Kidney capillary endothelial cell (primary cell): ENCODE data around the gene SDS.
A peak's percentile ranks its signal among the peaks of the same experiment; 100 is the strongest.
"Not testable (repeated sequence)": the region's sequence is repeated elsewhere in the genome, so short reads cannot be mapped to it uniquely, and the experiment has no call there.

Source experiments
- DNase-seq: peaks from one replicate; pipeline ENCODE4 v3.0.0-alpha.2; 2018; ENCODE audit warnings: low spot score

SDS gene

DNA sequence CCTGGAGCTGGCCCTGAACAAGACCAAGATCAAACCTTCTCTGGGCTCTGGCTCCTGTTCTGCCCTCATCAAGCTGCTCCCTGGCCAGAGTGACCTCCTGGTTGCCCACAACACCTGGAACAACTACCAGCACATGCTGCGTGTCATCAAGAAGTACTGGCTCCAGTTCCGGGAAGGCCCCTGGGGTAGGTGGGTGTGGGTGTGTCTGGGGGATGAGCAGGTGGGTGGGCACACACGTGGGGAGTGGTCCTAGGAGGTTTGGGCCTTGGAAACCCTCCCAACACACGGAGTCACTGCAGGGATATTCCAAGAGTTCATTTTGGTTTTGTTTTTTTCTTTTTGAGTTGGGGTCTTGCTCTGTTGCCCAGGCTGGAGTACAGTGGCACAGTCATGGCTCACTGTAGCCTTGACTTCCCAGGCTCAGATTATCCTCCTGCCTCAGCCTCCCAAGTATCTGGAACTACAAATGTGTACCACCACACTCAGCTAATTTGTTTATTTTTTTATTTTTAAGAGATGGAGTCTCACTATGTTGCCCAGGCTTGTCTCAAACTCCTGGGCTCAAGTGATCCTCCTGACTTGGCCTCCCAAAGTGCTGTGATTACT is 28.8 kb downstream of the SDS start:
- DNase-seq, result no peak

DNA sequence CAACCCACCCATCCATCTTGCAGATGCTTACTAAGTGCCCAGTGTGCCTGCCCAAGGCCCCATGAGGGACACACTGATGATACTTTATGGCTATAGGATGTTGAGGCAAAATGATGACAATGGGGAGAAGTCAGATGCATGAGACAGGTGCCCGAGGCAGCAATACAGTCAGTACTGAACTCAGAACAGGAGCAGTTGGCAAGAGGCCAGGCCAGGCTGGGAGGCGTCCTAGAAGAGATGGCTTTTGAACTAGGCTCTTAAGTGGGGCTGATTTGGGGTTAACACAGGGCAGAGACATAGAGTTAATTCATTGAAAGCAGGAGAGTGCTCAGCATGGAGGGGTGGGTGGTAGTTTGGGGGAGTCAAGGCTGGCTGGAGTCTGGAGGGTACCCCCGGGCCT is 29.7 kb downstream of the SDS start:
- no peak for DNase-seq

DNA sequence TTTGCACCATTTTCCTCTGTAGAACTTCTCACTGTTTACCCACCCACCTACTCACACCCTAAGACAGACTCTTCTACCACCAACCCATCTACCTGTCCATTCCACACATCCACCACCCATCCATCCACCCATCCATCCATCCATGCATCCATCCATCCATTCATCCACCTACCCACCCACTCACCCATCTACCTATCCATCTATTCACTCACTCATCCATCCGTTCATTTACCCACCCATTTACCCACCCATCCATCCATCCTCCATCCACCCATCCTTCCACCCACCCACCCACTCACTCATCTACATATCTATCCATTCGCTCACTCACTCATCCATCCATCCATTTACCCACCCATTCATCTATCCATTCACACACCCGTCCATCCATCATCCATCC is 30.2 kb downstream of the SDS start:
- no peak for DNase-seq

DNA sequence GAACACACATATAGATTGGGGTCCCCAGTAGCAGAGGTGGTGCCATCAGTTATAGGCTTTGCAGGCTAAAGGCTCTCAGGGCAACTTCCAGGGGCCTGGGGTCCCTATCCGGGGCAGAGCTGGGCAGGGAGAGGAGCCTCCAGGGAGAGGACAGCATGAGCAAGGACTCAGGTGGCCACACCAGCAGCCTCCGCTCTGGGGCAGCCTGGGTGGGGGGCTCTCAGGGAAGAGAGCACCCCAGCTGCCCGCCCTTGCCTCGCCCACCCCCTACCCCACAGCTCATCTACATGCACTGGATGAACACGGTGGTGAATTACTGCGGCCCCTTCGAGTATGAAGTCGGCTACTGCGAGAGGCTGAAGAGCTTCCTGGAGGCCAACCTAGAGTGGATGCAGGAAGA is 31.3 kb downstream of the SDS start:
- no peak for DNase-seq

DNA sequence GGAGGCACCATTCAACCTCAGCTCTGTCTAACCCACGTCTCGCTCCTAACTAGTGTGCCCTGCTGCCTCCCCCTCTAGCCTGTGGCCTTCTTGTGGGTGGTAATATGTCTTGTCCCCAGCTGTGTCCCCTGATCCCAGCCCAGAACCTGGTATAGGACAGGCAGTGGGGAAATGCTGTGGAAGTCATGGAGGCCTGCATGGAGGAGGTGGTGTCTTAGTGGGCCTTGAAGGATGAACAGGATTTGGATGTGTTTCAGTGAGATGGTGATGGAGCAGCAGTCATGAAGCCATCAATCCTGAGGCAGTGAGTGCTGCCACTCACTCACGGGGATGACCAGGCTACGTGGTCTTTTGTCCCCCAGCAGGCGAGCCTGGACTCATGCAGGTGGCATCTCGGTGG is 31.9 kb downstream of the SDS start:
- no peak for DNase-seq

DNA sequence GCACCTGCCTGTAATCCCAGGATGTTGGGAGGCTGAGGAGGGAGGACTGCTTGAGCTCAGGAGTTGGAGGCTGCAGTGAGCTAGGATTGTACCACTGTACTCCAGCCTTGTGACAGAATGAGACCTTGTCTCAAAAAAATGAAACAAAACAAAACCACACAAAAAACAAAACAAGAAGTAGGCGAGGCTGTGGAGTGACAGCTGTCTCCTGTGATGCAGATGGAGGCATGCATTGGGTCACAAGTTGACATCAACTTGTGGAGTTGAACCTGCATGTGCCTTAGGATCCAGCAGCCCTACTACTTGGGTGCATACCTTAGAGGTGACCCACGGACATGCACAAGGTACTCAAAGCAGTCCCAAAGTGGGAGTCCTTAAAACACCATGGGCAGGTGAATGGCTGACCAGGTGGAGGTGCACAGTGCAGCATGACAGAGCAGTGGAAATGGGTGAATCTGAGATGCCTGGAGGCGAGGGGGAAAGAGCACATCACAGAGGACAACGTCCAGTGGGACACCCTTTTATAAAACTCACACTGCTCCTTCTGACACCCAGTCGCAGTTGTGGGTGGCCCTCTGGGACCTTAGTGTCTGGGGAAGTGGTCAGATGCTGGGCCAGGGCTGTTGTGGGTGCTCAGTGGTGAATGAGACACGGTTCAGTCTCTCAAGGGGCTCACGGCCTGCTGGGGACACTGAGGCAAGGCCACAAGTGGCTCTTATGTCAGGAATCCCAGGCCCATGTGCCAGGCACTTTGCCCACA is 32.6 kb downstream of the SDS start:
- DNase-seq, result no peak

DNA sequence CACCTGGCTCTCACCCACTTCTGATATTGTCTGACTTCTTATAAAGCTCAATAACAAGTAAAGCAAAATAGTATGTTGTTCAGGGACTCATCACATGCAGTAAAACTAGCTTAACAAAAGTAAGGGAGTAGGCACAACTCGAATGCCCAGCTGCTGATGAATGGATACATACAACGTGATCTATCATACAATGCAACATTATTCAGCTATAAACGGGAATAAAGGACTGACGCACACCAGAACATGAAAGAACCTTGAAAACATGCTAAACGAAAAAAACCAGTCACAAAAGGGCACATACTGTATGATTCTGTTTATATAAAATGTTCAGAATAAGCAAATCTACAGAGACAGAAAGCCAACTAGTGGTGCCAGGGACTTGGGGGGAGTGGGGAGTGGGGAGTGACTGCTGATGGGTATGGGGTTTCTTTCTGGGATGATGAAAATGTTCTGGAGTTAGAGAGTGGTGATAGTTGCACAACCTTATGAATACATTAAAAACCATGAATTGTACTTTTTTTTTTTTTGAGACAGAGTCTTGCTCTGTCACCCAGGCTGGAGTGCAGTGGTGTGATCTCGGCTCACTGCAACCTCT is 34.2 kb downstream of the SDS start:
- no peak for DNase-seq

DNA sequence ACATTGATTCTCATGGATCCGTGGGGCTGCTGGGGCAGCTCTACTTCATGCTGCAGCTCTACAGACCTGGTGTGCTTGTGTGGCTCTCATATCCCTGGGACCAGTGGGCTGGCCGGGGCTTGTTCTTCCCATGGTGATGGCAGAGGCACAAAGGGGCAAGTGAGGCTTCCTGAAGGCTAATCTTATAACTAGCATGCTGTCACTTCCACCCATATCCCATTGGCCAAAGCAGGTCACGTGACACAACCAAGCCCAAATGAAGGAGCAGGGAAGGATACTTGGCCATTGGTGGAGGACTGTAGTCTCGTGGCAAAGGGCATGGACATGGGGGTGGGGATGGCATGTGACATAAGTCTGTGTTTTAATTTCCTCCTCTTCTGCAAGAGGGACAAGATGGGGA is 35.4 kb downstream of the SDS start:
- no peak for DNase-seq

DNA sequence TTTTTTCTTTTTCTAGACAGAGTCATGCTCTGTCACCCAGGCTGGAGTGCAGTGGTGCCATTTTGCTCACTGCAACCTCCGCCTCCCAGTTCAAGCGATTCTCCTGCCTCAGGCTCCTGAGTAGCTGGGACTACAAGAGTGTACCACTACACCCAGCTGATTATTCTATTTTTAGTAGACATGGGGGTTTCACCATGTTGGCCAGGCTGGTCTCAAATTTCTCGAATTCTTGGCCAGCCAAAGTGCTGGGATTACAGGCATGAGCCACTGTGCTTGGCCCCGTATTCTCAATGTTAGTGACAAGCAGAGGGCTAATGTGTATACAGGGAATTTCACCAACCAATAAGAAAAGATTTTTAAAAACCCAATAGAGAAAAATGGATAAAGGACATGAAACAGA is 36.9 kb downstream of the SDS start:
- DNase-seq, result no peak

DNA sequence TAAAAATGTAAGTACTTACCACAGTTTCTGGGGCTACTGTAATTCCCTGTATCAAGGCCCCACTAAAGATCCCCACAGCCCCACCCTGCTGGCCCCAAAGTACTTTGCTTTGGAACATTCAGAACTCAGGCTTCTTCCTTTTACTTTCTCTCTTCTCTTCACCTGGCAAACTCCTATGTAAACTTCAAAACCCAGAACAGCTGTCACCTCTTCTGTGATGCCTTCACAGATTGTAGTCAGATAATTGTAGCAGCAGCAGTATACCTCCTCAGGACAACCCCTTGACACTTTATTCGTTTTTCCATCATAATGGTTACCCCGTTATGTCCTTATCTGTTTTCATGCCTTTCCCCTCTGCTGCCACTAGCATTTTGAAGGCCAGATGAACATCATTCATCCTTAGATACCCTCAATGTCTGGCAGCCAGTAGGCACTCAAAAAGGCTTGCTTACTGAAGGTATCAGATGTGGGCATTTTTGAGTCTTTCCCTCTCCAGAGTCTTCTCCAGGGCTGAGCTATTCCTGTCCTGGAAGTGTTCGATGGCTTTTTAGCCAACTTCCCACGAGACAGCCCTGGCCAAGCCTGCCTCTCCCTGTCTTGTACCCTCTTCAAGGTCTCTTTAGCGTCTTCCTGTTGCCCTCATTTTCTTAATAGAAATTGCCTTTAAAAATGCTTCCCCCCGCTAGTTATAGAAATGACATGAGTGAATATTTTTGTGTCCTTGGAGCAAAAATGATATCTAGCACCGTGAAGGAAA is 37.9 kb downstream of the SDS start:
- no peak for DNase-seq

DNA sequence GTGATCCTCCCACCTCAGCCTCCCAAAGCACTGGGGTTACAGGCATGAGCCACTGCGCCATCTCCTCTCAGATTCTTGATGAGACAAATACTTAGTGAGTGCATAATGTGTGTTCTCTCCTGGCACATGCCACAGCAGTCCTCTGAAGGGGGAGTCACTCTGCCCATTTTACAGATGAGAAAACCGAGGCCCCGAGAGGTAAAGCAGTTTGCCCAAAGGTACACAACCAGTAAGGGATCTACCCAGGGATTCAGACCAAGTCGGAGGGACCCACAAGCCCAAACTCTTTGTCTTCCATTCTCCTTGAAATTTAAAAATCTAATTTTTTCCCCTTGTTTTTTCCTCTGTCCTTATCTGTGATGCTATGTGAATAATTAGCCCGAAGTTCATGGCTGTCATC is 39.0 kb downstream of the SDS start:
- no peak for DNase-seq

DNA sequence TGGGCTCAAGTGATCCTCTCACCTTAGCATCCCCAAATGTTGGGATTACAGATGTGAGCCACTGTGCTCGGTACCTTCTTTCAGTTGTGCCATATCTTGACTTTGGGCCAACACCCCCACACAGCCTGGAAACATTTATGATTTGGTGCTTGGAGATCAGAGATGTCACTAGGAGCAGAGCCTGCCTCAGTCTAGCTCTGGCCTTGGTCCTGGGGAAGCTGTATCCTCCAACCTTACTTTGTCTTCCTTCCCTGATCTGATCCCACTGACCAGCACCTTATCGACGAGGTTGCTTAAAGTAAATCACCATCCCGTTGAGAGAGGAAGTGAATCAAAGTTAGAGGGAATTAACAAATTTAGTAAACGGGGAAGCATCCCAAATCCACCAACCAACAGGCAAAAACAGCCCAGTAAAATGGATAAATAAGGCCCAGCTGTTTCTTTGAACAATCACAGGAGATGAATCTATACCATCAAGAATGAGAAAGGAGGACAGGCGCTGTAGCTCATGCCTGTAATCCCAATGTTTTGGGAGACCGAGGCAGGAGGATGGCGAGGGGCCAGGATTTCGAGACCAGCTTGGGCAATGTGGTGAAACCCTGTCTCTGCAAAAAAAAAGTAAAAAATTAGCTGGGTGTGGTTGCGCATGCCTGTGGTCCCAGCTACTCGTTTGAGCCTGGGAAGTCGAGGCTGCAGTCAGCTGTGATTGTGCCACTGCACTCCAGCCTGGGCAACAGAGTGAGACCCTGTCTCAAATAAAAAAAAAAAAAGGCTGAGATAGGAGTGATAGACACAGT is 41.9 kb downstream of the SDS start:
- no peak for DNase-seq

DNA sequence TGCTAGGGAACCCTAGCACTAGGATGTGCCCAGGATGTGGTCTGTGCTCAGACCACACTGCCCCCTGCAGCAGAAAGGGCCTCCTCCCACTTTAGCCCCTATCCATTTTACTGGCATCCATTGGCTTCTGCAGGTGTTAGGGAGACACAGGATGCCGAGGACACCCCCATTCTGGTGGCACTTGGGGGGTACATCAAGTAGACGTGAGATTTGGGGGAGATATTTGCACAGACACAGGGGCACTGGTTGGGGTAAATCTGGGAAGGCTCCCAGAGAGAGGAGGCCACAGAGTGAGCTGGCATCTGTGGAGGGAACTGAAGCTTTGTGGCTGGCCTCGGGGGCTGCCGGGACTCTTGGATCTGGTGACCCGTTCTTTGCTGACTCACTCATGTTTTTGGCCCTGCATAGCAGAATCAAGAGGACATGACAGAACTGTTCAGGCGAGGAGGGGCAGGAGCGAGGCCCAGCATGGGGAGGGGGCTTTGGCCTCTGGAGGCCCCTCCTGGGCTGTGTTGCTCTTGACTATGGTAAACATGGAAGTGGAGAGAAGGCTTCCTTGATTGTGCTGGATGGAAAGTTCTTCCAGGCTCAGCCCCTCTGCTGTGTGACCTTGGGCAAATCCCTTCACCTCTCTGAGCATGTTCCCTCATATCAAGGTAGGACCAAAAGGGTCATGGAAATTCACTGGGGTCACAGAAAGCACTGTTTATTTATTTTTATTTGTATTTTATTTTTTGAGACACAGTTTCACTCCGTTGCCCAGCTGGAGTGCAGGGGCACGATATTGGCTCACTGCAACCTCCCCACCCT is 43.5 kb downstream of the SDS start:
- DNase-seq, result no peak

DNA sequence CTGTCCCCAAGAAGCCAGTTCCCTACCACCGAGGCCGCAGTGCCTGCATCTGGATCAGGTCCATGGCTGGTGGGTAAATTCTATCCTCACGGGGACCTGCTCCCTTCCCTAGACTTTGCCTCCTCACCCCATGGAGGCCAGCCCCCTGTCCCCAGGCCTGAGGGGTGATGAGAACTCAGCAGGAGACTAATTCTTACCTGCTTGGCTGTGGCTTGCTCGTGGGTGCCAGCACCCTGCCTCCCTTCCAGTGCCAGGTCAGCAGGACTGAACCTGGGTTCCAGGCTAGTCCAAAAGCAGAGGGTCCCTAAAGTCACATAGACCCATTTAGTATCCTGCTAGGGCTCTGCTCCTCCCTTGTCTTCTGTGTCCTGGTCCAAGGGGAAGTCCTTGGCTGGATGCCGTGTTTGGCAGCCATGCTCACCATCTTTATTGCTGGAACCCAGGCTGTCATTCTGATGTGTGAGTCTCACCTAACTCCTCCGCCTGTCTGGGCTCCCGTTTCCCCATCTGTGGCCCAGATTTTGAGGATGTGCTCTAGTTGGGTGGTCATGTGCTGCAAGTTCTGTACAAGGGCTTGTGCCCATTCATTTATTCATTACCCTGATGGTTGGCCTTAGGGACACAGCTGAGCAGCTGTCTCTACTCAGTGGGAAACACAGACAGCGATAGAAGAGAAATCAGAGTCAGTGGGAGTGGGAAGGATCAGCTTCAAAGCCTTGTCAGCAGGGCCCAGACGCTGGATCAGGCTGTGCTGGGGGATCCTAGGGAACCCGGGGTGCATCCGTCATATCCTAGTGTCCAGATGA is 44.4 kb downstream of the SDS start:
- DNase-seq, result no peak

DNA sequence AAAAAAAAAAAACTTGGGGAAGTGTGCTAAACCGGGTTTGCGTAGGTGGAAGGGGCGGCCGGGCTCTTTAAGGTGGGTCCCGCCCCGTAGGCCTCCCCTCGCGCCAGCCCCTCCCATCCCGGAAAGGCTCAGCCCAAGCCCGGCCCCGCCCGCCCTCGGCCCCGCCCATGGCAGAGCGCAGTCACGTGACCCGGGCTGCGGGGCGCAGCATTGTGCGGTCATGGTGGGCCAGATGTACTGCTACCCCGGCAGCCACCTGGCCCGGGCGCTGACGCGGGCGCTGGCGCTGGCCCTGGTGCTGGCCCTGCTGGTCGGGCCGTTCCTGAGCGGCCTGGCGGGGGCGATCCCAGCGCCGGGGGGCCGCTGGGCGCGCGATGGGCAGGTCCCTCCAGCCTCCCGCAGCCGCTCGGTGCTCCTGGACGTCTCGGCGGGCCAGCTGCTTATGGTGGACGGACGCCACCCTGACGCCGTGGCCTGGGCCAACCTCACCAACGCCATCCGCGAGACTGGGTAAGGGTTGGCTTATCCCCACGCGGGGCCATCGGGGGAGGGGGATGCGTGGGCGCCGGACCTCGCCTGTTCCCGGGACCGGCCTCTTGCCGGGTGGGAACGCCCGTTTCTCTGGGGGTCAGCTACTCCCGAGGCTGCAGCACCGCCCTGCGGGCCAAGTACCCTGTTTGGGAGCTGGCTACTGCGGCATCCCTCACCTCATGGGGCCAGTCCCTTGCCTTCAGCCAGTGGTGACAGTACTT is 45.1 kb downstream of the SDS start, which contains the start of gene PLBD2:
PLBD2 (plus strand) TSS at position 207 of the 752 bp plus-strand sequence; CDS start at position 221, 14 bp downstream.
- DNase-seq, result peak; percentile 88

DNA sequence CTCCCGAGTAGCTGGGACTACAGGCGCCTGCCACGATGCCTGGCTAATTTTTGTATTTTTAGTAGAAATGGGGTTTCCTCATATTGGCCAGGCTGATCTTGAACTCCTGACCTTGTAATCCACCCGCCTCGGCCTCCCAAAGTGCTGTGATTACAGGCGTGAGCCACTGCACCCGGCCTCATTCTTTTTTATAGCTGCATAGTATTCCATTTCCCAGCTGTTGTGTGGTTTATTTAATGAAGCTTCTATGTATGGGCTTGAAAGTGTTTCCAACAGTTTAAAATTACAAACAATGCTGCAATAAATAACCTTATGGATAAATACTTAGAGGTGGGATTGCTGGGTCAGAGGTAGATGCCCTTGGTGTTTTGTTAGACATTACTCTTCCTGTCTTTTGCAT is 49.5 kb downstream of the SDS start:
- DNase-seq, result not testable (repeated sequence)

DNA sequence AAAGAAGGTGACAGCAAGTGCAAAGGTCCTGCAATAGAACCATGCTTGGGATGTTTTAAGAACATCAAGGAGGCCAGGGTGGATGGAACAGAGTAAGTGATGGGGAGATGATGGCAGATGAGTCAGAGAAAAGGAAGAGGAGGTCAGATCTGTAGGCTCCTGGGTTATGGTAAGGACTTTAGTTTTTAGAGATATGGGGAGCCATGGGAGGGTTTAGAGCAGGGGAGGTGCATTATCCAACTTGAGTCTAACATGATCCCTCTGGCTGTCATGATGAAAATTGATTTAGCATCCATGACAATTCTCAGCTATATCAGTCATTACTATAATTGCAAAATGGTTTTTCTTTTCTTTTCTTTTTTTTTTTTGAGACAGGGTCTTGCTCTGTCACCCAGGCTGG is 52.6 kb downstream of the SDS start:
- no peak for DNase-seq

DNA sequence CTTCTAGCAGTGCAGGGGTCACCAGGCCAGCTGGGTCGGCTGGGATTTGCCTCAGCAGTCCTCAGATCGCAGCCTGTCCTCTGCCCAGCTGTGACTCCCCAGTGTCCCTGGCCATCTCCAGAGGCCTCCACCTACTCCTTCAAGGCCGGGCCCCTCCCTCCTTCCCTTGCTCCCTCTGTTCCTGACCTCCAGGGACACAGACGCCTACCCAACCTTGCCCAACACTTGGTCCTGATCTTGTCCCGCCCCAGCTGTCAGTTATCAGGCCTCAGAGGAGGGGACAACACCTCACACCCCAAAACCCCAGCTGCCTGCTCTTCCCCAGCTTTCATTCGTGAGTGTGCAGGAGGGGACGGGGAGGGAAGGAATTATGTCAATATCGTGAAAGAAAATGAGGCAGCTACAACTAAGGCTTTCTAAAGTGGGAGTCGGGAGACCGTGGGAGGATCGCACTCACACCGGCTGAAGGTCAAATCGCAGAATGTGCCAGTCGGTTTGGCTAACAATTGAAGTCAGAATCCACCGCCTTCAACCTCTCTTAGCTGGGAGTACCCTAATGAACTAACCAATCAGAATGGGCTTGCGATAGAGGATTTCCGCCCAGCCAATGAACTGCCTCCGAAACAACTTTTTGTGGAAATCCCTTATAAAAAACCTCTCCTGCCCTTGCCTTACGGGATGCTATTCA is 54.7 kb downstream of the SDS start:
- DNase-seq, result no peak

DNA sequence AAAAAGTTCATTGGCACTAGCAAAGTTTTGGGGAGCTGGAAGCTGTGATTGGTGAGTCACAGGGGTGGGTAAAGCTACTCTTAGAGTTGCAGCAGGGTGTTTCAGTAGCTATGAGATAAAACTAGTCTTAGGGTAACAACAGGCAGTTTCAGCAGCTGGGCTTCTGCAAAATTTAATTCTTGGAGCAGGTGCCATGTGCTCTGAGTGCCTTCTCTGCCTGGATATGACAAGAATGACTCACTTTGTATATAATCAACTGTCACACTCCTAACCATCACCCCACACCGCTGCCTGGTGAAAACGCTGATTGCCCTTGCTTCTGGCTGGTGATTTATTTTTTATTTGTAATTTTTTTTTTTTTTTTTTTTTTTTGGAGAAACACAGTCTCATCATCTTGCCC is 55.8 kb downstream of the SDS start:
- DNase-seq, result no peak
